Measurements from ENCODE around the gene C1orf210. TPM values are rescaled to one million over a fixed set of nuclear protein-coding genes. Genes with fewer than 3 reads are reported as not detected.

Gene C1orf210
- total RNA-seq, 1 experiment from 2014 or later = 12.8 TPM

GRCh38 chr1:43270421-43271095 lies 14.8 kb downstream of the C1orf210 start (continued):
- TF ChIP-seq ZNF219 (CRISPR knock-in tag; IDR thresholded peaks at IDR 0.05; ENCODE audit: borderline replicate concordance) (no peak), TEAD4 (CRISPR knock-in tag; IDR thresholded peaks at IDR 0.05) (peak; percentile 41; the same call in 1 of the 2 replicates)

GRCh38 chr1:43269627-43270375 lies 15.6 kb downstream of the C1orf210 start, which contains the start of gene TMEM125:
Gene TMEM125, plus strand, starts transcription at chr1:43269983. Its CDS starts 2,740 bp downstream, at chr1:43272723.
- DNase-seq (ENCODE audit: low spot score) (no peak), ATAC-seq (no peak)
- Mint-ChIP-seq H3K36me3 (peaks cover 25% of the 10 kb centered on the region), H3K27ac (peak within 1 kb of the TSS; percentile 97), H3K27me3 (ENCODE audit: low read depth) (peaks cover 14% of the 10 kb centered on the region), H3K9me3 (peaks cover 17% of the 10 kb centered on the region), H3K4me1 (peaks cover 29% of the 10 kb centered on the region), H3K4me3 (peak within 1 kb of the TSS; percentile 83)
- TF ChIP-seq ZNF317 (CRISPR knock-in tag; IDR thresholded peaks at IDR 0.05; ENCODE audit: borderline replicate concordance, low read depth) (no peak), CDX4 (CRISPR knock-in tag; IDR thresholded peaks at IDR 0.05; ENCODE audit: borderline replicate concordance) (no peak), ZNF423 (CRISPR knock-in tag; IDR thresholded peaks at IDR 0.05) (no peak), ZBTB43 (CRISPR knock-in tag; IDR thresholded peaks at IDR 0.05) (no peak), ETV6 (CRISPR knock-in tag; IDR thresholded peaks at IDR 0.05) (no peak), SP1 (CRISPR knock-in tag; conservative IDR thresholded peaks at IDR 0.05) (no peak), NR1H2 (CRISPR knock-in tag; IDR thresholded peaks at IDR 0.05) (no peak), MXD4 (CRISPR knock-in tag; IDR thresholded peaks at IDR 0.05; ENCODE audit: borderline replicate concordance) (no peak), HMGA2 (CRISPR knock-in tag; IDR thresholded peaks at IDR 0.05) (no peak), ZNF671 (CRISPR knock-in tag; IDR thresholded peaks at IDR 0.05) (no peak), ARID4B (CRISPR knock-in tag; IDR thresholded peaks at IDR 0.05; ENCODE audit: borderline replicate concordance) (no peak), GTF2I (CRISPR knock-in tag; conservative IDR thresholded peaks at IDR 0.05) (no peak), TP53 (CRISPR knock-in tag; IDR thresholded peaks at IDR 0.05) (no peak), CBFB (CRISPR knock-in tag; IDR thresholded peaks at IDR 0.05; ENCODE audit: low read depth) (no peak), PRRX2 (CRISPR knock-in tag; IDR thresholded peaks at IDR 0.05) (no peak)
- ChIA-PET CTCF (interaction anchor here (1.3 to 1.6 kb wide), 2 partner anchors 16 to 89 kb away, joined by 10 to 12 read pairs; partner anchors contain the start of genes C1orf210 and CDC20), POLR2A (interaction anchor here (0.6 to 1.3 kb wide), 6 partner anchors 15 to 1594 kb away, joined by 3 to 16 read pairs (median 6); partner anchors contain the start of genes C1orf210, CDC20 and ELOVL1)
